ENCODE results near the gene TMPRSS11F. TPM values are rescaled to one million over a fixed set of nuclear protein-coding genes. Genes with fewer than 3 reads are reported as not detected.

The TMPRSS11F gene
- total RNA-seq, 1 donor from 2014 or later, result not detected

DNA sequence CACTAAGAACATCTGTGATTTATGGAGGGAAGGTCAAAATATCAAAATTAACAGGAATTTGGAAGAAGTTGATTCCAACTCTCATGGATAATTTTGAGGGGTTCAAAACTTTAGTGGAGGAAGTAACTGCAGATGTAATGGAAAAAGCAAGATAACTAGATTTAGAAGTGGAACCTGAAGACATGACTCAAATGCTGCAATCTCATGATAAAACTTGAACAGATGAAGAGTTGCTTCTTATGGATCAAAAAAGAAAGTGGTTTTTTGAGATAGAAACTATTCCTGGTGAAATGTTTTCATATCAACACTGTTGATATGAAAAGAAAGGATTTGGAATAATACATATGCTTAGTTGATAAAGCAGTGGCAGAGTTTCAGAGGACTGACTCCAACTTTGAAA lies 9.7 kb downstream of the TMPRSS11F start:
- no peak overlapping the region for H3K4me2 ChIP-seq
- H3K36me3 Mint-ChIP-seq, result no peaks in the 10 kb centered on the region
- no peaks in the 10 kb centered on the region for H3K27me3 Mint-ChIP-seq (ENCODE audit: insufficient read depth, low read depth)
- no peak overlapping the region for H3K27ac ChIP-seq
- no peak overlapping the region for H3K27ac Mint-ChIP-seq
- TF ChIP-seq EZH2phosphoT487 (IDR thresholded peaks at IDR 0.05), result no peak
- no peak for TF ChIP-seq CTCF (IDR thresholded peaks at IDR 0.05)
- no peak for TF ChIP-seq EZH2 (IDR thresholded peaks at IDR 0.05)
- H3K4me1 ChIP-seq, result no peaks in the 10 kb centered on the region
- no peaks in the 10 kb centered on the region for H3K9me3 ChIP-seq (ENCODE audit: low read depth)
- no peaks in the 10 kb centered on the region for H3F3A ChIP-seq (ENCODE audit: low read depth)
- no peak overlapping the region for H2AFZ ChIP-seq (replicated peaks)
- H3K9ac ChIP-seq, result no peak overlapping the region
- H3K4me3 Mint-ChIP-seq, result no peak overlapping the region
- H3K4me3 ChIP-seq, result no peak overlapping the region
- H3K36me3 ChIP-seq, result no peaks in the 10 kb centered on the region
- H3K79me2 ChIP-seq (ENCODE audit: low read depth), result no peaks in the 10 kb centered on the region
- H3K27me3 ChIP-seq, result no peaks in the 10 kb centered on the region
- H4K20me1 ChIP-seq (ENCODE audit: low read depth), result no peaks in the 10 kb centered on the region
- H3K4me1 Mint-ChIP-seq, result no peaks in the 10 kb centered on the region
- peaks cover 6% of the 10 kb centered on the region for H3K9me3 Mint-ChIP-seq
- DNase-seq (ENCODE audit: low spot score), result no peak

- no peak overlapping the region for H3K4me3 ChIP-seq
- H4K20me1 ChIP-seq (ENCODE audit: low read depth), result no peaks in the 10 kb centered on the region
- H3K36me3 Mint-ChIP-seq, result no peaks in the 10 kb centered on the region
- DNase-seq (ENCODE audit: low spot score), result no peak
- no peaks in the 10 kb centered on the region for H3K27me3 Mint-ChIP-seq (ENCODE audit: insufficient read depth, low read depth)
- H3F3A ChIP-seq (ENCODE audit: low read depth), result no peaks in the 10 kb centered on the region
- H3K9me3 ChIP-seq (ENCODE audit: low read depth), result no peaks in the 10 kb centered on the region
- no peak overlapping the region for H3K4me3 Mint-ChIP-seq
- no peaks in the 10 kb centered on the region for H3K27me3 ChIP-seq
- H3K36me3 ChIP-seq, result no peaks in the 10 kb centered on the region
- no peak overlapping the region for H3K4me2 ChIP-seq
- TF ChIP-seq EZH2phosphoT487 (IDR thresholded peaks at IDR 0.05) (no peak), CTCF (IDR thresholded peaks at IDR 0.05) (no peak), EZH2 (IDR thresholded peaks at IDR 0.05) (no peak)
- H3K27ac ChIP-seq, result no peak overlapping the region
- H3K9me3 Mint-ChIP-seq, result peaks cover 2% of the 10 kb centered on the region
- H2AFZ ChIP-seq (replicated peaks), result no peak overlapping the region
- no peak overlapping the region for H3K9ac ChIP-seq
- H3K27ac Mint-ChIP-seq, result no peak overlapping the region
- no peaks in the 10 kb centered on the region for H3K4me1 Mint-ChIP-seq
- H3K4me1 ChIP-seq, result no peaks in the 10 kb centered on the region
- no peaks in the 10 kb centered on the region for H3K79me2 ChIP-seq (ENCODE audit: low read depth)
Measured at GRCh38 chr4:68110441-68110840, 19.2 kb downstream of the TMPRSS11F start.

DNA sequence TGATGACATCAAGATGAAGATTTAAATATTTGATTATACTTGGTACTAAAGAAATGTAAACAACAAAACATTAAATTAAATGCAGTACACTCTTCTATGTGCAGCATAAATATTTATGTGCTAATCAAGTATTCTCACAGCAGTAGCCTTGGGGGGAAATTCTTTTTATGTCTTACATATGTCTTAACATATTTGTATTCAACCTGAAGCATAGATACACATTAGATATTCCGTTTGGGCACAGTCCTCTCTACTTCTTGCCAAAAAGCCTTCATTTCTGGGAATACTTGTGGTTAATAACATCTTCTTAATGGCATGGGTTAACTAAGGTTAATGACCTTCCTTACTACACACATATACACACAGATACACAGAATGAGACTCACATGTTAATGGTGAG lies 19.8 kb downstream of the TMPRSS11F start:
- no peak overlapping the region for H3K27ac Mint-ChIP-seq
- Histone ChIP-seq H3K36me3 (no peaks in the 10 kb centered on the region), H3K4me1 (no peaks in the 10 kb centered on the region), H2AFZ (replicated peaks) (no peak overlapping the region), H3F3A (ENCODE audit: low read depth) (no peaks in the 10 kb centered on the region), H4K20me1 (ENCODE audit: low read depth) (no peaks in the 10 kb centered on the region), H3K4me3 (no peak overlapping the region), H3K9me3 (ENCODE audit: low read depth) (no peaks in the 10 kb centered on the region), H3K79me2 (ENCODE audit: low read depth) (no peaks in the 10 kb centered on the region), H3K27me3 (no peaks in the 10 kb centered on the region), H3K9ac (no peak overlapping the region), H3K27ac (no peak overlapping the region), H3K4me2 (no peak overlapping the region)
- H3K27me3 Mint-ChIP-seq (ENCODE audit: insufficient read depth, low read depth), result no peaks in the 10 kb centered on the region
- no peak for TF ChIP-seq CTCF (IDR thresholded peaks at IDR 0.05)
- TF ChIP-seq EZH2phosphoT487 (IDR thresholded peaks at IDR 0.05), result no peak
- no peak for TF ChIP-seq EZH2 (IDR thresholded peaks at IDR 0.05)
- H3K9me3 Mint-ChIP-seq, result peaks cover under 1% of the 10 kb centered on the region
- H3K4me3 Mint-ChIP-seq, result no peak overlapping the region
- no peak for DNase-seq (ENCODE audit: low spot score)
- H3K36me3 Mint-ChIP-seq, result no peaks in the 10 kb centered on the region
- H3K4me1 Mint-ChIP-seq, result no peaks in the 10 kb centered on the region

Data from neural progenitor cell (in vitro differentiated cells).